HG03064 (cell line): ENCODE results near the gene ZNF445.
A peak's percentile ranks its signal among the peaks of the same experiment; 100 is the strongest.
"Not testable (repeated sequence)": the region's sequence is repeated elsewhere in the genome, so short reads cannot be mapped to it uniquely, and the experiment has no call there.

ENCODE experiments used
- ATAC-seq: cut with Tn5 transposase; IDR thresholded peaks from one replicate; pipeline ENCODE4 v1.9.1; 2021; ENCODE audit warnings: low read depth; ENCODE audit not compliant: unreplicated experiment

ZNF445 gene

GRCh38 chr3:44477312-44478030 is at the start of gene ZNF445:
TSS of gene ZNF445 (minus strand) at chr3:44477670. CDS start at chr3:44455549, 22,121 bp downstream.
- peak; percentile 66 for ATAC-seq

DNA sequence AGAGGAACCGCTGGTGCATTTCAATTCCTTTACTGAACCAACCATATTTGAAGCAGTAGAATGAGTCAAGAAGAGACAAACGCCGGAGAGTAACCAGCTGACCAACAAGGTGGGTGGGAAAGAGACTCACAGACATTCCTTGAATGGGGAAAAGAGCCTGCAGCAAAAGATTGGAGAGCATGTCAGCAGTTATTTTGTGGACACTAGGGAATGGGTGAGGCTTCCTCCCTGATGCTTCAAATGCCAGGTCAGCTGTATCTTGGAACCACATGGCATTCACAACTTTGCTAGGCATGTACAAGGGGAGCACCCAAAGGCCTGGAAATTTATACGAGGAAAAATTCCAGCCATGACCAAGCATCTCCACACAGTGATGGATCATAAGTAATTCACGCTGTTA is 47.6 kb upstream of the ZNF445 start:
- ATAC-seq, result no peak

DNA sequence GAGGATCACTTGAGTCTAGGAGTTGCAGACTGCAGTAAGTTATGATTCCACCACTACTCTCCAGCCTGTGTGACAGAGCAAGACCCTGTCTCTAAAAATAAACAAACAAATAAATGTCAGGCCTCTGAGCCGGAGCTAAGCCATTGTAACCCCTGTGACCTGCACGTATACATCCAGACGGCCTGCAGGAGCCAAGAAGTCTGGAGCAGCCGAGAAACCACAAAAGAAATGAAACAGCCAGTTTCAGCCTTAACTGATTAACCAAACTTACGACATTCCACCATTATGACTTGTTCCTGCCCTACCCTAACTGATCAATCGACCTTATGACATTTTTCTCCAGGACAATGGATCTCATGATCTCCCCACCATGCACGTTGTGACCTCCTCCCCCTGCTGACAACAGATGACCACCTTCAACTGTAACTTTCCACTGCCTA is 45.0 kb upstream of the ZNF445 start:
- ATAC-seq, result no peak

DNA sequence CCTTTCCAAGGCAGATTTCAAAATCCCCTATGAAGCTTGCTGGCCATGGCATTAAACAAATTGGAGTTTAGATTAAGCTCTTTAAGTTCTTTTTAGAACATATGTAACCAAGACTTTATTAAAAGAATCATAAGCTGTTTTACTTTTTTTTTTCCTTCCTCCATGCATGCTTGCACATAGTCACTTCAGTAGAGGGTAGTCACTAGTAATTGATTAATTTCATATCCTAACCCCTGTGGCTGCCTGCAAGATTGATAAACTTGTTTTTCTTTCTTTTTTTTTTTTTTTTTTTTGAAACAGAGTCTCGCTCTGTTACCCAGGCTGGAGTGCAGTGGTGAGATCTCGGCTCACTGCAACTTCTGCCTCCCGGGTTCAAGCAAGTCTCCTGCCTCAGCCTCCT is 44.3 kb upstream of the ZNF445 start:
- ATAC-seq, result no peak

- no peak for ATAC-seq
Measured at GRCh38 chr3:44518782-44519156, 41.3 kb upstream of the ZNF445 start.

GRCh38 chr3:44516230-44516629 is 38.8 kb upstream of the ZNF445 start:
- ATAC-seq, result no peak

- no peak for ATAC-seq
Measured at GRCh38 chr3:44513513-44513912, 36.0 kb upstream of the ZNF445 start.

DNA sequence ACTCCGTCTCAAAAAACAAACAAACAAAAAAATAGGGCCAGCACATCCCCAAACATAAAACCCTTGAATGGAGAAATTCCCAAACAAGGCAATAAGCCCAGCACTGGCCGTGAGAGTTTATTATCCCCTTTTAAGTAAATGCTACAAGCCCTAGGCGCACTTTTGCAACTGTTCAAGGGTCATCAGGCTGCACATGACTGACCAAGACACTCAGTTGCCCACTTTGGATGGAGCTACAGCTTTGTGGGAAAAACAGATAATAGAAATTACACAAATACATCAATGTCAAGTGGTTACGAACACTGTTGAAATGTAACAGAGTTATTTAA is 33.7 kb upstream of the ZNF445 start:
- ATAC-seq, result no peak

- ATAC-seq, result peak; percentile 45
Measured at GRCh38 chr3:44510000-44510368, 32.5 kb upstream of the ZNF445 start.

DNA sequence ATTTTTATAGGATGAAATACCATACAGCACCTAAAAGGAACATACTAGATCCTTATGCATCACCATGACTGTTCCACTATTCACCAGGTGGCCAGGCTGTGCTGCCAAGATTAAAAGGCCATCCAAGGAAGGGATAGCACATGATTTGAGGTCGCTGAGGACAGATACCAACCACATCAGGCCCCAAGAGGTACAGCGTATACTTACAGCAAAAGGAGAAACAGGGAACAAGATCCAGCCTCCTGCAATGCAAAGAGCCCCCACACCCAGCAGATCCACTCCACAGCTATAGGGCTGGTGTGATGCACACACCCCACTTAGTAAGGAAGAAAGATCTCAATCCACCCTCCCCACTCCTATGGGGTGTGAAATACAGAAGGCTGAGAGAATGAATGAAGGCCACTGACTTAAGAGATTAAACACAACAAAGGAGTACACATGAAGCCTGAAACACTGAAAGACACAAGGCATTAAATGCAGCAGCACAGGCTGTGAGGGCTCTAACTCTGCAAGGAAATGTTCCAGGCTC is 32.0 kb upstream of the ZNF445 start:
- ATAC-seq, result no peak

GRCh38 chr3:44506961-44507360 is 29.5 kb upstream of the ZNF445 start:
- ATAC-seq, result no peak

GRCh38 chr3:44506556-44506955 is 29.1 kb upstream of the ZNF445 start:
- ATAC-seq, result no peak

DNA sequence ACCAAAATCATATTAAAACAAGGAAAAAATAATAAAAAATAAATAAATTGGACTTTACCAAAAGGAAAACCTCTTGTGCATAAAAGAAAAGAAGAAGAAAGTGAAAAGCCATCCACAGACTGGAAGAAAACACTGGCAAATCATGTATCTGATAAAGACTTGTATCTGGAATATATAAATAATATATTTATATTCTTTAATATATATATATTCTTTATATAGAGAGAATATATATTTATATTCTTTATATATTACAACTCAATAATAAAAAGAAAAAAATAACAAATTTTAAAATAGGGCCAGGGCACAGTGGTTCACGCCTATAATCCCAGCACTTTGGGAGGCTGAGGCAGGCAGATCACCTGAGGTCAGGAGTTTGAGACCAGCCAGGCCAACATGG is 27.1 kb upstream of the ZNF445 start:
- no peak for ATAC-seq

GRCh38 chr3:44503178-44503577 is 25.7 kb upstream of the ZNF445 start:
- not testable (repeated sequence) for ATAC-seq

DNA sequence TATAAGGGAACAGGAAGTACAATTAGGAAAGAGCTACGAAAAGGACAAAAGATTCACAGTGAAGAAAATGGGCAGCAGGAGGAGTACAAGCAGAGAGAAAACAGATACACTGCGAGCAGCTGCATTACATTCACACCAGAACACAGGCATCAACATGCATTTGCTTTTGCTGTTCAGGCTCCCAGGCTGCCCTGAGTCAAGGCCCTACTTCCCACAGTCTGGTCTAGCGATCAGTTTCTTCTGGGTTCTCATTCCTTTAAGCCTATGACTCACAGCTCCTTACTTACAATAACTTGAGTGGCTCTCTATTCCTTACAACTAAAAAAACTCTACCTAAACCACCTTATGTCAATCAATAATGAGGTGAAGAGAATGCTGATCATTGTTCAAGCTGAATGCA is 24.5 kb upstream of the ZNF445 start:
- no peak for ATAC-seq

- ATAC-seq, result not testable (repeated sequence)
Measured at GRCh38 chr3:44499899-44500168, 22.4 kb upstream of the ZNF445 start.

DNA sequence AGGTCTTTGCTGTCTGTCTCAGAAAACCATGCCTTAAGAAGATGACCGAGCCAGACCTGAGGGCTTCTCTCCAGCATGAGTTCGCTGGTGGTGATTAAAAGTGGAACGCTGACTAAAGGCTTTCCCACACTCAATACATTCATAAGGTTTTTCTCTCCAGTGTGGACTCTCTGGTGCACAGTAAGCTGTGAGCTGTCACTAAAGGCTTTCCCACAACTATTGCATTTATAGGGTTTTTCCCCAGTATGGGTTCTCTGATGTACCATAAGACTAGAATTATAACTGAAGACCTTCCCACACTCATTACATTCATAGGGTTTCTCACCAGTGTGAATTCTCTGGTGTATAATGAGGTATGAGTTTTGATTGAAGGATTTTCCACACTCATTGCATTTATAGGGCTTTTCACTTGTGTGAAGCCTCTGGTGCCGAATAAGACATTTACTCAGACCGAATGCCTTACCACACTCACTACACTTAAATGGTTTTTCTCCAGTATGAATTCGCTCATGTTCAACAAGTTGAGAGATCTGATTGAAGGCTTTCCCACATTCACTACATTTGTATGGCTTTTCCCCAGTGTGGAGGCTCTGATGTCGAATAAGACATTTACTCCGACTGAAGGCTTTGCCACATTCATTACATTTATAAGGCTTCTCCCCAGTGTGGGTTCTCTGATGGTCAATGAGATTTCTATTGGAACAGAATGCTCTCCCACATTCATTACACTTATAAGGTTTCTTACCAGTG is 21.9 kb upstream of the ZNF445 start:
- ATAC-seq, result no peak

GRCh38 chr3:44495636-44496415 is 18.4 kb upstream of the ZNF445 start:
- no peak for ATAC-seq

DNA sequence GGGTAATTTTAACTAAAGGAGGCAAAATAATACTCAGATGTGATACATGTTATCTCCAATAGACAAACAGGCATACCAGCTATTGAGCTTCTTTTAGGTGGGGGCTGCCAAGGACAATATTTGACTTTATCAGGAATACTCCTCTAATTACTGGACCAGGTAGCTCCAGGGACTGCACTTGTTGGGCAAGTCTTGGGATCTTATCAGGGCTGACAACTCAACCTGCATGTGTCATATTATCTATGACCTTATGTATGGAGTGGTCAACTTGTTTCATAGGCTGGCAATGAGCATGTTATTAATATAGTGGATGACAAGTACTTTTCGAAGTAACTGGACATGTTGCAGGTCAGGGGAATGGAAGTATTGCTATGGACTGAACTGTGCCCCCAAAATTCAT is 15.0 kb upstream of the ZNF445 start:
- no peak for ATAC-seq

DNA sequence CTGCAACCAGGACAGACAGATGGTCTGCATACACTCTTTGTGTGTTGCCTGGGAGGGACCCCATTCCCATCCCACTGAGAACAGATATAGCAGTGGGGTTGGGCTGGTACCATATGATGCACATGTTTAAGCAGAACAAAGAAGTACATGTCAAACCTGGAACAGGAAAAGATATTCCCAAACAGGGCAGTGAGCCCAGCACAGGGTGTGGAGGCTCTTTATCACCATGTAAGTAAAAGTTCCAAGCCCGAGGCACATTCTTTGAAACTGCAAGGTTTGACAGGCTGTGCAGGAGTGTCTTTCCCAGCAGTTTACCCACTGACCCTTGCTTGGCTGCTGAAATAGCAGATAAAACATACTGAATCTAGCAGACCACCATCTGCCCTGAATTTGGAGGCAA is 5.3 kb upstream of the ZNF445 start:
- no peak for ATAC-seq

DNA sequence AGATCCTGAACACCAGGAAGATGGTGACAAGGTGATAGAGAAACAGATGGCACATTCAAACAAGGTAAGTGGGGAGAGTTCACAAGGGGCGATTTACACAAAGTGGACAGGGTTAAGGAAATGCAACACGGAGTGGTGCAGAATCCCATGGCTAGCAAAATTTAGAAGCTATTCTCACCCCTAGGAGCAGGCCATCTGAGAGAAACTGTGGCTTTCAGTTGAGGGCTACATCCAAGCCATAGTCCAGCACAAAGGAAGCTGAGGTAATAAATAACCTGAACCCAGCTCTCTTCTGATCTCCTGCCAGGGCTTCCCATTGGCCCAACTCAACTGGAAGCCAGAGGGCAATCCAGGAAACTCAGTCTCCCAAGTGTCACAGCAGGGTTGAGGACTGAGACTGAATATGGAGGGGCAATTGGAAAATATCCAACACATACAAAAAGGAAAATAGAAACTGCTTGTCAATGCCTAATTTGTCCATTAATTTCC is 1.2 kb upstream of the ZNF445 start:
- no peak for ATAC-seq
